K562 (cell line): ENCODE measurements around the gene WDFY2. TPM values are rescaled to one million over a fixed set of nuclear protein-coding genes. Genes with fewer than 3 reads are reported as not detected.
A peak's percentile ranks its signal among the peaks of the same experiment; 100 is the strongest.

Source experiments
- CEBPG ChIP-seq, 3 experiments: fragments of 200-800 bp in 1 of 3; sonication (Bioruptor generic) in 1 of 3; sonication (generic) in 1 of 3; formaldehyde crosslinking in 1 of 3; IDR thresholded peaks in 2 of 3; conservative IDR thresholded peaks in 1 of 3; 2 replicates each; pipeline versions ENCODE4 v1.6.1 to v1.8.0; 2016 to 2022; ENCODE audit warnings: missing compliant biosample characterization in 2 of 3, missing genetic modification characterization in 2 of 3, mild to moderate bottlenecking in 1 of 3, missing genetic modification reagents in 1 of 3
- DDX20 ChIP-seq: fragments of 450-650 bp; IDR thresholded peaks from 2 replicates; pipeline ENCODE4 v1.6.1; 2016; ENCODE audit warnings: missing genetic modification characterization, low read depth, mild to moderate bottlenecking, missing compliant biosample characterization, moderate library complexity
- EZH2 ChIP-seq: IDR thresholded peaks from 2 replicates; pipeline ENCODE4 v1.6.1; 2012; ENCODE audit warnings: low read depth, mild to moderate bottlenecking, inconsistent platforms, low read length, borderline replicate concordance
- GATA2 ChIP-seq: sonication (generic); formaldehyde crosslinking; IDR thresholded peaks from 2 replicates; pipeline ENCODE4 v1.4.0; 2020; ENCODE audit warnings: mild to moderate bottlenecking, missing genetic modification reagents
- KAT2B ChIP-seq: IDR thresholded peaks from one replicate; pipeline ENCODE4 v1.6.1; 2012; ENCODE audit warnings: low read depth, mild to moderate bottlenecking, control low read depth, inconsistent platforms, low read length, moderate library complexity
- MCM7 ChIP-seq, 2 experiments: fragments of 450-650 bp; IDR thresholded peaks; 2 replicates each; pipeline ENCODE4 v1.6.1; 2016 to 2018
- MTA2 ChIP-seq: fragments of 450-650 bp; IDR thresholded peaks from 2 replicates; pipeline ENCODE4 v1.6.1; 2016; ENCODE audit warnings: low read depth
- TEAD4 ChIP-seq, 2 experiments: sonication (generic) in 1 of 2; formaldehyde crosslinking in 1 of 2; IDR thresholded peaks; 2 replicates each; pipeline versions ENCODE4 v1.6.1 to v1.8.0; 2012 to 2022; ENCODE audit warnings: borderline replicate concordance in 1 of 2, inconsistent platforms in 1 of 2, low read length in 1 of 2, mild to moderate bottlenecking in 1 of 2, missing genetic modification reagents in 1 of 2
- THRAP3 ChIP-seq: fragments of 450-650 bp; IDR thresholded peaks from 2 replicates; pipeline ENCODE4 v1.6.1; 2016; ENCODE audit warnings: mild to moderate bottlenecking, inconsistent platforms, borderline replicate concordance
- ZNF134 ChIP-seq: fragments of 250-450 bp; sonication (Bioruptor Pico); conservative IDR thresholded peaks from 2 replicates; pipeline ENCODE4 v1.4.0; 2020
- ZNF324 ChIP-seq: fragments of 250-450 bp; sonication (Bioruptor Pico); IDR thresholded peaks from 2 replicates; pipeline ENCODE4 v1.4.0; 2020; ENCODE audit warnings: mild to moderate bottlenecking
- ZNF668 ChIP-seq: fragments of 250-450 bp; sonication (Bioruptor Pico); IDR thresholded peaks from 2 replicates; pipeline ENCODE4 v1.8.0; 2022; ENCODE audit warnings: mild to moderate bottlenecking, inconsistent platforms
- ZNF707 ChIP-seq: fragments of 250-450 bp; sonication (Bioruptor Pico); conservative IDR thresholded peaks from 2 replicates; pipeline ENCODE4 v1.8.0; 2022; ENCODE audit warnings: inconsistent platforms, mild to moderate bottlenecking, moderate library complexity
- ZNF766 ChIP-seq: fragments of 200-800 bp; sonication (Bioruptor generic); conservative IDR thresholded peaks from 2 replicates; pipeline ENCODE4 v1.6.1; 2016; ENCODE audit warnings: missing genetic modification characterization, missing compliant biosample characterization
- ZNF79 ChIP-seq: fragments of 250-450 bp; sonication (Bioruptor Pico); IDR thresholded peaks from 2 replicates; pipeline ENCODE4 v1.4.0; 2020; ENCODE audit warnings: low read depth, mild to moderate bottlenecking, moderate library complexity
- polyA plus RNA-seq, 8 experiments: library from polyadenylated mRNA; depleted of rRNA in 4 of 8; stranded (reverse) in 5 of 8; unstranded in 3 of 8; fragments of >200 nt; fragmentation: Nextera tagmentation in 2 of 8; fragmentation: Illumina TruSeq in 1 of 8; extraction: Ambion mirVana in 2 of 8; extraction: Trizol in 1 of 8; gene quantifications; 2 replicates each; pipeline versions ENCODE4 v1.2.1 to v1.2.3, GENCODE V29; 2011 to 2014; ENCODE audit warnings: inconsistent platforms in 1 of 8, missing spikeins in 1 of 8
- total RNA-seq, 7 experiments: library from RNA; depleted of rRNA in 6 of 7; stranded (reverse); fragments of >200 nt in 6 of 7; fragmentation: Illumina TruSeq in 2 of 7; extraction: Trizol in 2 of 7; gene quantifications; 2 replicates each; pipeline versions ENCODE4 v1.2.1 to v1.2.3, GENCODE V29; 2011 to 2021; ENCODE audit warnings: low replicate concordance in 1 of 7
- TF ChIP-seq, protein P1 (sequence below): fragments of 450-650 bp; IDR thresholded peaks from 2 replicates; pipeline ENCODE4 v1.6.1; 2014; ENCODE audit warnings: low read depth, mild to moderate bottlenecking, moderate library complexity, borderline replicate concordance
- TF ChIP-seq, protein P2 (sequence below), 3 experiments: IDR thresholded peaks in 2 of 3; conservative IDR thresholded peaks in 1 of 3; 2 replicates each; pipeline ENCODE4 v1.5.1; 2011 to 2012; ENCODE audit warnings: low read length in 3 of 3, mild to moderate bottlenecking in 3 of 3, control low read depth in 2 of 3, improper control_type of control experiment in 1 of 3, inconsistent platforms in 1 of 3, low read depth in 1 of 3, mixed read lengths in 1 of 3, moderate library complexity in 1 of 3; ENCODE audit not compliant: insufficient read depth in 2 of 3
- TF ChIP-seq, protein P3 (sequence below): IDR thresholded peaks from 3 replicates; pipeline ENCODE4 v1.6.1; 2011; ENCODE audit warnings: borderline replicate concordance, mild to moderate bottlenecking; ENCODE audit not compliant: insufficient read length, insufficient read depth
- TF ChIP-seq, protein P4 (sequence below), 2 experiments: fragments of 250-450 bp in 1 of 2; fragments of 450-650 bp in 1 of 2; sonication (Bioruptor Pico) in 1 of 2; IDR thresholded peaks; 2 replicates each; pipeline versions ENCODE4 v1.6.1 to v1.8.0; 2016 to 2021; ENCODE audit warnings: mild to moderate bottlenecking in 2 of 2, moderate library complexity in 2 of 2, missing compliant biosample characterization in 1 of 2, missing genetic modification characterization in 1 of 2
- TF ChIP-seq, protein P5 (sequence below): sonication (generic); formaldehyde crosslinking; IDR thresholded peaks from 2 replicates; pipeline ENCODE4 v1.8.1; 2023; ENCODE audit warnings: mild to moderate bottlenecking, missing genetic modification reagents, moderate library complexity

The WDFY2 gene
- total and polyA plus RNA-seq, 9 of the 15 experiments (the other 6 are each of a cell fraction or from before 2014, with no cell fraction given) = 0.66 to 6.4 (median 4.4) TPM

DNA sequence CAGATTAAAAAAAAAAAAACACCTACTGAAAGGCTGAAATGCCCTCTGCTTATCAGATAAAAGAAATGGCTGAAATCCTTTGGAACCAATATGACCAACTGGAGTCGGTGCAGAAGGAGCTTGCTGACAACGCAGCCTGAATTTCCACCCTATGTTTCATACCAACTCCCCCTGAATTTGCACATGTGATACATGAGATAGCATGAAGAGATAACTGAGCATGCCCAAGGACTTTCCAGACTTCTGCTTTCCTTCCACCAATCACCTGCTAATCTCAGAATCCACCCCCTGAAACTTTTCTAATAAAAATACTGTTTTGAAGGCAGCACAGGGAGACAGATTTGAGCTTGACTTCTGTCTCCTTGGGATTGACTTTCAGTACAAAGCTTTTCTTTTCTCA lies 32.2 kb upstream of the WDFY2 start (continued):
- TF ChIP-seq ZNF707 (no peak), EZH2 (no peak), TEAD4 (IDR thresholded peaks at IDR 0.05; ENCODE audit: low read length) (peak; percentile 44; the same call in 1 of the 2 replicates), TEAD4 (CRISPR knock-in tag; IDR thresholded peaks at IDR 0.05; ENCODE audit: borderline replicate concordance) (no peak), ZNF134 (no peak), MTA2 (no peak), ZNF79 (CRISPR knock-in tag) (no peak), THRAP3 (no peak), GATA2 (CRISPR knock-in tag) (no peak), MCM7 (IDR thresholded peaks at IDR 0.05) (no peak), KAT2B (no peak), ZNF324 (no peak), ZNF766 (CRISPR knock-in tag) (no peak), CEBPG (CRISPR knock-in tag; IDR thresholded peaks at IDR 0.05) (no peak), CEBPG (tag; conservative IDR thresholded peaks at IDR 0.05 in 1 of 2, IDR thresholded peaks at IDR 0.05 in 1 of 2) (no peak), DDX20 (no peak), ZNF668 (CRISPR knock-in tag) (no peak)
- TF ChIP-seq, protein P1, sequence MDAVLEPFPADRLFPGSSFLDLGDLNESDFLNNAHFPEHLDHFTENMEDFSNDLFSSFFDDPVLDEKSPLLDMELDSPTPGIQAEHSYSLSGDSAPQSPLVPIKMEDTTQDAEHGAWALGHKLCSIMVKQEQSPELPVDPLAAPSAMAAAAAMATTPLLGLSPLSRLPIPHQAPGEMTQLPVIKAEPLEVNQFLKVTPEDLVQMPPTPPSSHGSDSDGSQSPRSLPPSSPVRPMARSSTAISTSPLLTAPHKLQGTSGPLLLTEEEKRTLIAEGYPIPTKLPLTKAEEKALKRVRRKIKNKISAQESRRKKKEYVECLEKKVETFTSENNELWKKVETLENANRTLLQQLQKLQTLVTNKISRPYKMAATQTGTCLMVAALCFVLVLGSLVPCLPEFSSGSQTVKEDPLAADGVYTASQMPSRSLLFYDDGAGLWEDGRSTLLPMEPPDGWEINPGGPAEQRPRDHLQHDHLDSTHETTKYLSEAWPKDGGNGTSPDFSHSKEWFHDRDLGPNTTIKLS = no peak
- TF ChIP-seq, protein P2, sequence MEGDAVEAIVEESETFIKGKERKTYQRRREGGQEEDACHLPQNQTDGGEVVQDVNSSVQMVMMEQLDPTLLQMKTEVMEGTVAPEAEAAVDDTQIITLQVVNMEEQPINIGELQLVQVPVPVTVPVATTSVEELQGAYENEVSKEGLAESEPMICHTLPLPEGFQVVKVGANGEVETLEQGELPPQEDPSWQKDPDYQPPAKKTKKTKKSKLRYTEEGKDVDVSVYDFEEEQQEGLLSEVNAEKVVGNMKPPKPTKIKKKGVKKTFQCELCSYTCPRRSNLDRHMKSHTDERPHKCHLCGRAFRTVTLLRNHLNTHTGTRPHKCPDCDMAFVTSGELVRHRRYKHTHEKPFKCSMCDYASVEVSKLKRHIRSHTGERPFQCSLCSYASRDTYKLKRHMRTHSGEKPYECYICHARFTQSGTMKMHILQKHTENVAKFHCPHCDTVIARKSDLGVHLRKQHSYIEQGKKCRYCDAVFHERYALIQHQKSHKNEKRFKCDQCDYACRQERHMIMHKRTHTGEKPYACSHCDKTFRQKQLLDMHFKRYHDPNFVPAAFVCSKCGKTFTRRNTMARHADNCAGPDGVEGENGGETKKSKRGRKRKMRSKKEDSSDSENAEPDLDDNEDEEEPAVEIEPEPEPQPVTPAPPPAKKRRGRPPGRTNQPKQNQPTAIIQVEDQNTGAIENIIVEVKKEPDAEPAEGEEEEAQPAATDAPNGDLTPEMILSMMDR (IDR thresholded peaks at IDR 0.05 in 2 of 3, conservative IDR thresholded peaks at IDR 0.05 in 1 of 3; ENCODE audit: insufficient read depth in 2 of 3, low read depth in 1 of 3, low read length in 3 of 3) = no peak
- TF ChIP-seq, protein P3, sequence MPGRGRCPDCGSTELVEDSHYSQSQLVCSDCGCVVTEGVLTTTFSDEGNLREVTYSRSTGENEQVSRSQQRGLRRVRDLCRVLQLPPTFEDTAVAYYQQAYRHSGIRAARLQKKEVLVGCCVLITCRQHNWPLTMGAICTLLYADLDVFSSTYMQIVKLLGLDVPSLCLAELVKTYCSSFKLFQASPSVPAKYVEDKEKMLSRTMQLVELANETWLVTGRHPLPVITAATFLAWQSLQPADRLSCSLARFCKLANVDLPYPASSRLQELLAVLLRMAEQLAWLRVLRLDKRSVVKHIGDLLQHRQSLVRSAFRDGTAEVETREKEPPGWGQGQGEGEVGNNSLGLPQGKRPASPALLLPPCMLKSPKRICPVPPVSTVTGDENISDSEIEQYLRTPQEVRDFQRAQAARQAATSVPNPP = no peak
- TF ChIP-seq, protein P4, sequence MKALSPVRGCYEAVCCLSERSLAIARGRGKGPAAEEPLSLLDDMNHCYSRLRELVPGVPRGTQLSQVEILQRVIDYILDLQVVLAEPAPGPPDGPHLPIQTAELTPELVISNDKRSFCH (CRISPR knock-in tag; IDR thresholded peaks at IDR 0.05) = no peak
- TF ChIP-seq, protein P4 (tag; IDR thresholded peaks at IDR 0.05) = no peak
- TF ChIP-seq, protein P5, sequence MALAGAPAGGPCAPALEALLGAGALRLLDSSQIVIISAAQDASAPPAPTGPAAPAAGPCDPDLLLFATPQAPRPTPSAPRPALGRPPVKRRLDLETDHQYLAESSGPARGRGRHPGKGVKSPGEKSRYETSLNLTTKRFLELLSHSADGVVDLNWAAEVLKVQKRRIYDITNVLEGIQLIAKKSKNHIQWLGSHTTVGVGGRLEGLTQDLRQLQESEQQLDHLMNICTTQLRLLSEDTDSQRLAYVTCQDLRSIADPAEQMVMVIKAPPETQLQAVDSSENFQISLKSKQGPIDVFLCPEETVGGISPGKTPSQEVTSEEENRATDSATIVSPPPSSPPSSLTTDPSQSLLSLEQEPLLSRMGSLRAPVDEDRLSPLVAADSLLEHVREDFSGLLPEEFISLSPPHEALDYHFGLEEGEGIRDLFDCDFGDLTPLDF (CRISPR knock-in tag) = no peak
